G401.6 (cell line): ENCODE results near the gene PRR7.
"Not testable (repeated sequence)": the region's sequence is repeated elsewhere in the genome, so short reads cannot be mapped to it uniquely, and the experiment has no call there.

Experiments used
- FAIRE-seq: peaks from 2 replicates; lab custom pipeline; 2012; peaks lifted over from hg19 to GRCh38; lab: Jason Lieb, UNC

PRR7 gene, protein sequence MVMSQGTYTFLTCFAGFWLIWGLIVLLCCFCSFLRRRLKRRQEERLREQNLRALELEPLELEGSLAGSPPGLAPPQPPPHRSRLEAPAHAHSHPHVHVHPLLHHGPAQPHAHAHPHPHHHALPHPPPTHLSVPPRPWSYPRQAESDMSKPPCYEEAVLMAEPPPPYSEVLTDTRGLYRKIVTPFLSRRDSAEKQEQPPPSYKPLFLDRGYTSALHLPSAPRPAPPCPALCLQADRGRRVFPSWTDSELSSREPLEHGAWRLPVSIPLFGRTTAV

DNA sequence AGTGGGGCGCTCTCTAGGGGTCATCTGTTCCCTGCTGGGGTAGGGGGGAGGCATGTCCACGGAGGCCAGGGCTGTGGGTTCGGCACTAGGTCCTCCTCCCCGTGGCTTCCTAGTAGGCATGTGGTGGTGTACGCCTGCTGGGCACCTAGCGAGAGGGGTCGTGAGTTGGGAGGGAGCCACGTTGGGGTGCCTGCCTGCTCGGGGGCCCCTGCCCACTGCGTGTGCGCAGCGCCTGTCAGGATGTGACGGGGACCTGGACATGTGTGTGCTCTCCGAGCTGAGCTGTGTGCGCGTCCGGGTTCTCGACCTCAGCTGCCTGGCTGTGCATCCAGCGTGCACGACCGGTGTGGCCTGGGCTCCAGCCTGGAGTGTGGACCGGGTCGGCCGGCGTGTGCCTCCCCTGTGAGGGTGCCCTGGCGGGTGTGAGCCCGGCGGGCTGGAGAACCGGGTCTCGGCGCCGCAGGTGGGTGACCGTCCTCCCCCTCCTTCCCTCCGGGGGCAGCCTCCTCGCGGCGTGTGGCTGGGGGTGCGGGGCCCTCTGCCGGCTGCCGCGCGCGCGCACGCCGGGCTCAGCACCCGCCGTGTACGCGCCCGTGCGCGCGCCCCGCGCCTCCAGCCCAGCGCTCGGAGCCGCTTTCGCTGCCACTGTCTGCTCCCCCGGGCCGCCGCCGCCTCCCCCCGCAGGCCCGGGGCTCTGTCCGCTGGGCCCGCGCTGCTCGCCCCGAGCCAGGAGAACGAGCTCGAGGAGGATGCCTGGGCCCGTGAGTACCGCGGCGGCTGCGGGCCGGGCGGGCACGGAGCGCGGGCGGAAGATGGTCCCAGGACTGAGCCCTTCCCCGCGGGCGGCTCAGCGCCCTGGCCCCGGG lies at the start of gene PRR7:
Gene PRR7 (plus strand): TSS at position 615 of the 866 bp plus-strand sequence. CDS start 8,254 bp downstream, outside the sequence.
- no peak for FAIRE-seq

DNA sequence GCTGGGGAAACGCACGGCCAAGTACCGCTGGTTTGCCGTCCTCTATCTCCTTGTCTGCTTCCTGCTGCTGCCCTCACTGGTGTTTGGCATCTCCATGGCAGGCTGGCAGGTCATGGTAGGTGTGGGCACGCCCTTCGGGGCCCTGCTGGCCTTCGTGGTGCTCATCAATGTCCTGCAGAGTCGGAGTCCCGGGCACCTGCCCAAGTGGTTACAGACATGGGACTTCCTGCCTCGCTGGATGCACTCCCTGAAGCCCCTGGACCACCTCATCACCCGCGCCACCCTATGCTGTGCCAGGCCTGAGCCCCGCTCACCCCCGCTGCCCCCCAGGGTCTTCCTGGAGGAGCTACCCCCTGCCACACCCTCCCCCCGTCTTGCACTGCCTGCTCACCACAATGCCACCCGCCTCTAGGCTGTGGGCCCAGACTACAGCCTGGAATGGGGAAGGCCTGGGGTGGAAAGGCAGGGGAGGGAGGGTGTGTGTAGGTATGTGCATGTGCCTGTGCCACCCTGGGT lies 48.7 kb upstream of the PRR7 start:
- no peak for FAIRE-seq

DNA sequence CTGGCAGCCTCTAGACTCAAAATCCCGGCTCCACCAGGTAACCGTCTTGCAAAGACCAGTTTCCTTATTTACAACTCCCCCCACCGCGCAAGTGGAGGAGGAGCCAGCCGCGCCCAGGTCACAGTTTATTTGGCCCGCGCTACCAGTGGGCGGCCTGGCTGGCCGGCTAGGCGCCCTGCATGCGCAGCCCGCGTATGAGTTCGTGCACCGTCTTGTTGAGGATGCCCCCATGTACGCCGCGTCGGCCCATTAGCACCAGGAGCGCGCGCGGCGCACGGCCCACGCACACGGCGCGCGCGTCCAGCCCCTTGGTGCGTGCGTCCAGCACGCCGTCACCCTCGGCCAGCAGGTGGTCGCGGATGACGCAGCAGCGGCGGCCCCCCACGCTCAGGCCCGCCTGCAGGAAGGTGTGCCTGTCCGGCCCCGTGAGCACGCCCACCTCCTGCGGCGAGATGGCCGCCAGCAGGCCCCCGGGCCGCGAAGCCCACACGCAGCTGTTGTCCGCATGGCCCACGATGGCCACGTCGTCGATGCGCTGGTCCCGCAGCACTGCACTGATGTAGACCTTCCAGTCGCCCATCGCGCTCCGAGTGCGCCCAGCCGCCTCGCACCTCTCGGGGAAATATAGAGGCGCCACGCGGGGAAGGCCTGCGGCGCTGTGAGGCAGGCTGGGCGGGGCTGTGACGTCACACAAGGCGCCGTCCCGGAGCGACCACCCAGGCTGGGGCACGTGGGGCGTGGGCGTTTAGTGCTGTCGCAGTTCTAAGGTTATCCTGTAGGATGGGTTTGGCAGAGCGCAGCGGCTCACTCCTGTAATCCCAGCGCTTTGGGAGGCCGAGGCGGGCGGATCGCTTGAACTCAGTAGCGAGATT lies 46.4 kb upstream of the PRR7 start, which contains the start of gene PFN3:
Gene PFN3 (minus strand): TSS at position 665 of the 872 bp plus-strand sequence. CDS start 85 bp downstream, at position 580.
- FAIRE-seq, result no peak

DNA sequence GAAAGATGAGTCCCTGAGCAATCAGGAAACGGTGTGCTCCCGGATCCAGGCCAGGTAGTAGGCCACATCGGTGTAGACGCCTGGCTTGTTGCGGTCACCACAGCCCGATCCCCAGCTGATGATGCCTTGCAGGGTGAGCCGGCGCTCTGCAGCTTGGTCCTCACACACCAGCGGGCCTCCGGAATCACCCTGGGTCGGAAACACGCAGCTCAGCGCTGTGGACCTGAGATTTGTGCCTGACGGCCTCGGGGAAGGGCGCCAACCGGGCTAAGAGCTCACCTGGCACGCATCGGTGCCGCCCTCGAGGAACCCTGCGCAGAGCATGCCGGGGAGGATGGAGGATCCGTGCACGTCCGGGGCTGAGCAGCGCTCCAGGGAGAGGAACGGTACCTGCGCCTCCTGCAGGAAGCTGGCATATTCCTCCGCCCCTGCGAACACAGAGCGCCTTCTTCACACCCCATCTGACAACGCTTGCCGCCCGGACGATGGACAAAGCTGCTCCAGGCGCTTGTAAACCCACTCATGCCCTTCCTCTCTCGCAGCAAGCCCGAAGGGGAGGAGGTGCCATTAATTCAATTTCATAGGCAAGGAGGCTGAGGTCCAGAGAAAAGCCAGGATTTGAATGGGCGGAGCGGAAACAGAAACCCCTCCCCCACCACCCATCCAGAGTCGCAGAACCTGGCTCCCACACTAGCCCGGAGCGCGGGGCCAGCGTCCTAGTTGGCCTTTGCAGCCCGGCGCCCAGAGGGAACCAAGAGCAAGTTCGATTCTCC lies 44.2 kb upstream of the PRR7 start:
- FAIRE-seq, result no peak

DNA sequence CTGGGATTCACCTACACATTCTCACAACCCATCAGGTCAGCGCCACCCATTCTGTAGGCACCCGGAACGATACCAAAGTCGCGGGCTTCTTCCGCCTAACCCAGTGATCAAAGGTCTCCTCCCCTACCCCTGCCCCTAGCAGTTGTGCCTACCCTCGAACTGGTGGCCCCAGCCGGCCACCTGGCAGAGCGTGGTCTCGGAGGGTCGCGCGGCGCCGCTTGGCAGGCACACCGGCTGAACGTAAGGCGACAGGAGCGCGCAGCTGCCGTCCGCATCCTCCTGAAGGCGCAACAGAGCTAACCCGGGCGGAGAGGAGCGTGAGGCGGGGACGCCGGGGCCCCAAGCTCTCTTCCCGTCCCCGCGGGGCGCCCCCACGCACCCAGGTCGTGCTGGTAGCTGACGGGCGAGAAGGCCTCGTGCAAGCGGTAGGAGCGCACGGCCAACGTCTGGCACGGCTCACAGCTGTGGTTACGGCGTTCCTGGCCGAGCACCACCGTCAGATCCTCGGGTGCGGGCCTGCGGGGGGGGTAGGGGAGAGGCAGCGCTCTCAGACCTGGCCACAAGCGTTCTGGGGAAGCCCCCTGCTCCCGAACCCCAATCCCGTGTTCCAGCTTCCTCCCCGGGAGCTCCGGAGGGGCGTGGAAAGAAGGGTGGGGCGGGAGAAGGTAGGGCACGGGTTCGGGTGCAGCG lies 43.4 kb upstream of the PRR7 start:
- no peak for FAIRE-seq

DNA sequence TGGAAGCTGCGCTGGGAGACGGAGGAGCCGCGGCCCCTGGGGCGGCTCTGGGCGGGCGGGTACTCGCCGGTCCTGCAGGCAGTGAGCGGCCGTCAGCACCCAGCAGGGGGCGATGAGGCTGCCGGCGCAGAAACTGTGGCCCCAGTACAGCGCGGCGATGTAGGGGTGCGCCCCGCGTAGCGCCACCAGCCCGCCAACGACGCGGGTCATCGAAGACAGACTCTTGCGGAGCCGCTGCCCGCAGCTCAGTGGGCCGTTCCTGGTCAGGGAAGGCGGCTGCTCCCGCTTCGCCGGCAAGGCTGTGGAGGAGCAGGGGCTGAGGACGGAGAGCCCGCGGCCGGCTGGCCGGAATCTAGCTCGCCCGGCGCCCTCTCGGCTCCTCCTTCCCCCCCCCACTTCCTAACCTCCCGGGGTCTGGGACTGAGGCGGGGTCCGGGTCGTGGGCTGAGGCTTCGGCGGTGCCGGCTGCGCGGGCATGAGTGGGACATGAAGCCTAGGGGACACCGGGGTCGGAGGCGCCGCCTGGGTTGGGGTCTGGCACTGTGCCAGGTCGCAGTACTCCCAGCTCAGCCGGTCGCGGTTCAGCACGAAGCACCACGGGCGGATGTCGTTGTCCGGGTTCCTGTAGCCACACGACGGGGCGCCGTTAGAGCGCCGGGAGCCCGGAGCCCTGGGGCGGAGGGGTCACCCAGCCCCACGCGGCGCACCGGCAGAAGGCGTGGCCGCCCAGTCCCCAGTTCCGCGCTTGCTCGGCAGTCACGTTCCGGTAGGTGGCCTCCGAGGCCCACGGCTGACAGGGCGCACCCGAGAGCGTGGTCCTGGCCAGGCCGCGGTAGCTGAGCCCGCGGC lies 42.6 kb upstream of the PRR7 start:
- FAIRE-seq, result no peak

DNA sequence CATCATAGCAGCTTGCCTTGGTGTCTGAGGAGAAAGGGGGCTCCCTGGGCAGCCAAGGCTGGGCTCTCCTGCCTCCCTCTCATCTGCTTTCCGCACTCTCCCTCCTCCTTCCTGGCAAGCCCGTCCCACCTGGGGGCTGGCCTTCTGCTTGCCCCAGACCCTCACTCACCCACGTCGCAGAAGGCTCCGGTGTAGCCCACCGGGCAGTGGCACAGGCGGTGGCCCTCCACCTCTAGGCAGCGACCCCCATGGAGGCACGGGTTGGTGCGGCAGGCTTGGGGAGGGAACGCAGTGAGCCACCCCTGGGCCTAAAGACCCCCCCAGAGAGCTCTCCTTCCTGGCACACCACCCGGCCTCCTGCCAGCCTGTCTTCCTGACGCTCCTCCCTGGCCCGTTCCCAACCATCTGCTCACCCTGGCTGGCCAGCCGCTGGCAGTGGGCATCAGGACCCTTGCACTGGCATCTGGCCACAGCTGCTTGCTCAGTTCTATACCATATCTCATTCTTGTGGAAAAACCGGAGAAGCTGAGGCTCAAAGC lies 41.9 kb upstream of the PRR7 start:
- FAIRE-seq, result no peak

DNA sequence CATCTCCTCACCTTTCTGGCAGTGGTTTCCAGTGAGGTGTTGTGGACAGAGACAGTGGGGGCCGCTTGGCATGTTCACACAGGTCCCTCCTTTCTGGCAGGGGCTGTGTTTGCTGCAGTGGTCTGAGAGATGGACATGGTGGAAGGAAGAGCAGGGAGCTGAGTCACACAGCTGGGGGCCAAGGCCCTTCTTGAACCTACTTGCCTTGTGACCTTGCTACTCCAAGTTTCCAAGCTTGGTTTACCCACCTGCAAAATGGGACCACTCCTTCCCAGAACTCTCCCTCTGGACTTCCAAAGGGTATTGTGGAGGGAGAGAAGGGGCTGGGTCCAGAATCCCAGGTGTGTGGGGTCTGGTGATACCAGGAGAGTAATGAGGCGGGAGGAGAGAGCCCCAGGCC lies 41.3 kb upstream of the PRR7 start:
- no peak for FAIRE-seq

DNA sequence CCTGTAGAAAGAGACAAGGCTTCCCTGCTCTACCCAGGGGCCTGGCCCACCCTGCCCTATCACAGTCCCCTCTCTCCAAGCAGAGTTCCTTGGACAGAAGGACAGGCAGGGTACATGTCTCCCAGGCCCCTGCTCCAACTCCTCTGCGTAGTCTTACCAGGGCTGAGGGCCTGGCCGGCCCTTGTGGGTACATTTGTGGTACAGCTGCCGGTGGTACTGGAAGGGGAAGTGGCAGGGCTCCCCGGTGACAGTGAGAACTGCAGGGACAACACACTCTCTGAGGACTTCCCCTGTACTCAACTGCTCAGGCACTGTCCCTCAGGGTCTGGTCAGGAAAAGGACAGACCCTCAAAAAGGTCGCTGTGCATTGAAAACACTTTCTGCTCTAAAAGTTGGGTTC lies 40.8 kb upstream of the PRR7 start:
- no peak for FAIRE-seq

DNA sequence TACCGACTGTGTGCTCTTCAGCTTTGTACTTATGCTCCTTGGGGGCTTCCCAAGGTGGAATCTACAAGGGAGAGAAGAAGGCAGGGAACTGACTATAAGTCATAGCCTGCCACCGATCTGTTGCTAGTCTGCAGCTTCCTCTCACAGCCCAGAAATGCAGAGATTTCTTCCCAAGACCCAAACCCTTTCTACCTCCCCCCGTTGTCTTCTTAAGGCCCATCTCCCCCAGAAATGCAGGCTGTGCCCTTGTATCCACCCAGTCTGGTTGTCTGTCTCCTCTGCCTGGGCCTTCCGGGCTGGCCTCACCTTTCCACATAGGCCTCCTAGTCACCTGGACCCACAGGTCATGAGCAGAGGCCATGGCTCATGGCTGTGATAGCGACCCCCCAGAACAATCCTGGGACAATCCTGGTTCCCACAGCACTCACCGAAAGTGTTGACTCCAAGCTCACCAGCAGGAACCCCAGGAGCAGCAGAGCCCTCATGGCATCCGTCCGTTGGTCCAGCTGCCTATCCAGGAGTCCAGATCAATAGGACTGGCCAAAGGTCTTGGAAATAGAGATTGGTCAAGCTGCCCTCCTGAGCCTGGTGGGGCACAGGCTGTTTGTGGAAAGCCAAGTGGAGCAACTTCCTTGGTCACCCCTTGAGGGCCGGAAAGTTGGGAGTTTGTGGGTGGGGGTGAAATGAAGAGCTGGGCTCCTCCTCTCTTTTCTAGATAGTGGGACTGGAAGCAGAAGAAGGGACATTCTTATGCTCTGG lies 37.4 kb upstream of the PRR7 start, which contains the start of gene F12:
Gene F12 (minus strand): TSS at position 522 of the 759 bp plus-strand sequence. CDS start 37 bp downstream, at position 485.
- FAIRE-seq, result no peak

DNA sequence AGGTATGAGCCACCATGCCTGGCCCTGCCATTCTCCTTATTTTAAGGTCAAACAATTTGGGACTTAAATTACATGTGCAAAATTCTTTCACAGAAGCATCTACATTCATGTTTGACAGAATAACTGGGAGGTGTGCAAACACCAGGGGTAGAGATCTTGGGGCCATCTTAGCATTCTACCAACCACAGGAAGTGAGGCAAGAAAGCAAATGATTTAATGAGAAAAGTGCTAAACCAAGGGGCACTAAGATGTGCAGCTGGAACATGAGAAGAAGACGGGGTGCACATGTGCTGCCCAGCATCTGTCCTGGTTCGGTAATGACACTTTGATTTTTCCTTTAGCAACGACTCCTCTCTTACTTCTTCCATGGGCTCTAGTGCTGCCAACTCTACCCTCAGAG lies 36.0 kb upstream of the PRR7 start:
- no peak for FAIRE-seq

DNA sequence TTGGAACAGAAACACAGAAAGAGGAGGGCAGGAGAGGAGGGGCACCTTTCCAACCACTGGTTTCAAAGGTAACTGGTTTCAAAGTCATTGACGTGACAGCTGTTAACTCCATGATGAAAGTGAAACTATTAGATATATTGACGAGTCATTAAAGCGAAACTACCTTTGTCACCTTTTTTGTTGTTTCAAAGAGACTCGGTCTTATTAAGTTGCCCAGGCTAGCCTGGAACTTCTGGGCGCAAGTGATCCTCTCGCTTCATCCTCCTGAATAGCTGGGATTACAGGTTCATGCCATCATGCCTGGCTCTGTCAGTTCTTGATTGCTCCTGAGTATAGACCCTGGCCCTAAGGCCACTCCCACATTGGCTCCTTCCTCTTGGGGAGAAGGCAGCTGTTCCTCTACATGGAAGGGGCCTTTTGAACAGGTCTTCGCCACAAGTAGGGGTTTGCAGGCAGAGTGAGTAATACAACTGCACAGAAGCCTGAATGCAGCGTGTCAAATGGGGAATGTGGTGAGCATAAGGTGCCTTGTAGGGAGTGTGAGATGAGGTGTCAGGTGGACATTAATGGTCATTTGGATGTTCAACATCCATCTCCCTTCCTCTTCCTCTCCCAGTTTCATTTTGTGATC lies 33.9 kb upstream of the PRR7 start:
- FAIRE-seq, result no peak

DNA sequence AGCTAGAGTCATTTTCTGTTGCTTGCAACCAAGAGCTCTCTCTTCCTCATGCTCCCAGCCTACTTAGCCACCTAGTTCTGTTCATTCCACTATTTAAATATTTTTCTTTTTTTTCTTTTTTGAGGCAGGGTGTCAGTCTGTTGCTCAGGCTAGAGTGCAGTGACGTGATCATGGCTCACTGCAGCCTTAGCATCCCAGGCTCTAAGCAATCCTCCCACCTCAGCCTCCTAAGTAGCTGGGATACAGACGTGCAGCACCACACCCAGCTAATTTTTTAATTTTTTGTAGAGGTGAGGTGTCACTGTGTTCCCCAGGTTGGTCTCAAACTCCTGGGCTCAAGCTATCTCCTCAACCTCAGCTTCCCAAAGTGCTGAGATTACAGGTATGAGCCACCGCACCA lies 32.1 kb upstream of the PRR7 start:
- FAIRE-seq, result no peak

DNA sequence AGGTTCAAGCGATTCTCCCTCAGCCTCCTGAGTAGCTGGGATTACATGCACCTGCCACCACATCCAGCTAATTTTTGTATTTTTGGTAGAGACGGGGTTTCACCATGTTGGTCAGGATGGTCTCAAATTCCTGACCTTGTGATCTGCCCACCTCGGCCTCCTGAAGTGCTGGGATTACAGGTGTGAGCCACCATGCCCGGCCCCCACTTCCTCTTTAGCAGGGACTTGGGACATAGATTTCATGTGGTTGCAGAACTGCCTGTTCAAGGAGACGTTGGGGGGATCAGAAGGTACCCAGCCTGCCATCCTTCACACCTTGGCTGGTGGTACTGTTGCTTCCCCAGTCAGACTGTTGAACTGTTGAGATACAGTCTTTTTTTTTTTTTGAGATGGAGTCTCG lies 29.5 kb upstream of the PRR7 start:
- FAIRE-seq, result not testable (repeated sequence)

DNA sequence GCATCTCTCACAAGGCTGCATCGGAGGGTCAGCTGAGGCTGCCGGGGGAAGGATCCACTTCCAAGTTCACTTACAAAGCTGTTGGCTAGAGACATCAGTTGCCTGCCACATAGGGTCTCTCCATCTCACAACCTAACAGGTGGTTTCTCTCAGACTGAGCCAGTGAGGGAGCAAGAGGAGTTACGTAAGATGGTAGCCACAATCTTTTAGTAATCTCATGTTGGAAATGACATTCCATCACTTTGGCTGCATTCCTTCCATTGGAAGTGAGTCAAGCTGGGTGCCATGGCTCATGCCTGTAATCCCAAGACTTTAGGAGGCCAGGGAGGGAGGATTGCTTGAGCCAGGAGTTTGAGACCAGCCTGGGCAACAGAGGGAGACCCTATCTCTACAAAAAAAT lies 27.6 kb upstream of the PRR7 start:
- FAIRE-seq, result no peak

DNA sequence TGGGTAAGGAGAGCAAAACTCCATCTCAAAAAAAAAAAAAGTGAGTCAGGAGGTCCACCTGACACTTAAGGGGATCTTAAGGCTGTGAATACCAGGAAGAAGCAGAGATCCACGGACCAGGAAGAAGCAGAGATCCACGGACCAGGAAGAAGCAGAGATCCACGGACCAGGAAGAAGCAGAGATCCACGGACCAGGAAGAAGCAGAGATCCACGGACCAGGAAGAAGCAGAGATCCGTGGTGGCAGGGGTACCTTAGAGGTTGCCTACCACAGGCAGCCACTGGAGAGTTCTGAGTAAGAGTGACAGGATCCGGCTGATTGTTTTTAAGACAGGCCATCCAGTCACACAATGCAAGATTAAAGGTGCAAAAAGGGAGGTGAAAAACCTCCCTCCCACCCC lies 26.1 kb upstream of the PRR7 start:
- not testable (repeated sequence) for FAIRE-seq

DNA sequence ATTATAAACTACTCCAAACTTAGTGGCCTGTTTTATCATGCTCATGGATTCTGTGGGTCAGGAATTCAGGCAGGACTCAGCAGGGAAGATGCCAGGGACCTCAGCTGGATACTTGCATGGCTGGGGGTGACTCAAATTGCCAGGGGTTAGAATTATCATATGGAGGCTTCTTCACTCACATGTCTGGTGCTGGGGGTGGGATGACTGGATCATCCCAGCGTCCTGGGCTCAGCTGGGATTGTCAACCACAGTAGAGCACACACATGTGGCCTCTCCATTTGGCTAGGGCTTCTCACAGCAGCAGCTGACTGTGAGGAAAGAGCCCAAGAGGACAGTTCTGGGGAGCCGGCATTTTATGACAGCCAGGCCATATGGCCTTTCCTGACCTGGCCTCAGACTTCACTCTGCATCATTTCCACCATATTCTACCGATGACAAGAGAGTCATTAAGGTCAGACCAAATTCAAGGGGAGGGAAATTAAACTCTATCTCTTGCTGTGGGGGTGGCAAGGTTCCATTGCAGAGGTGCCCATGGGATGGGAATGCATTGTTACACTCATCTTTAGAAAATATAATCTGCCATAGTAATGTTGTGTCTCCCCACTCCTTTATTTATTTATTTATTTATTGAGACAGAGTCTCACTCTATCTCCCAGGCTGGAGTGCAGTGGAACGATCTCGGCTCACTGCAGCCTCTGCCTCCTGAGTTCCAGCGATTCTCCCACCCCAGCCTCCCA lies 25.4 kb upstream of the PRR7 start:
- no peak for FAIRE-seq

DNA sequence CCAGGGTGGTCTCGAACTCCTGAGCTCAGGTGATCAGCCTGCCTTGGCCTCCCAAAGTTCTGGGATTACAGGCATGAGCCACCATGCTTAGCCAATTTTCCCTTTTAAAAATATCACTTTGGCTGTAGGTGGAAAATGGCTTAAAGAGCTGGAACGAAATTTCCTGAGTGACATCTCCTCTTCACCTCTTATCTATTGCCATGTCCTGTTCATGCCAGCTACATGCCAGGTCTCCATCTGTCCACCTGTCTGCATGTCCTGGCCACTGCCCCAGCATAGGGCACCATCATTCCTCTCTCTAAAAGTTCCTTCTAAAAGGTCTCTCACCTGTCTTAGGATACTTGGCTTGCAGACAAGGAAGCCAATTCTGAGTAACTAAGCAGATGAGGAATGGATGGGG lies 22.9 kb upstream of the PRR7 start:
- no peak for FAIRE-seq
